OCI-M2 (cell line): ENCODE results near the gene EMILIN2.

Experiments used
- DNase-seq: peaks from one replicate; lab custom pipeline; 2025; ENCODE audit not compliant: unreplicated experiment; lab: John Stamatoyannopoulos, UW

EMILIN2 gene

GRCh38 chr18:2948038-2948437 is 101.2 kb downstream of the EMILIN2 start:
- DNase-seq: no peak

- DNase-seq: no peak
These were observed 105.8 kb downstream of the EMILIN2 start for GRCh38 chr18:2952605-2953004.

- DNase-seq: no peak
These were observed 107.3 kb downstream of the EMILIN2 start for GRCh38 chr18:2953935-2954653.

- no peak for DNase-seq
These were observed 108.3 kb downstream of the EMILIN2 start for GRCh38 chr18:2954869-2955645.

- no peak for DNase-seq
These were observed 109.2 kb downstream of the EMILIN2 start for GRCh38 chr18:2956056-2956455.

GRCh38 chr18:2958819-2959298 is 112.1 kb downstream of the EMILIN2 start:
- DNase-seq: no peak

GRCh38 chr18:2959341-2959740 is 112.5 kb downstream of the EMILIN2 start:
- no peak for DNase-seq

GRCh38 chr18:2960983-2961696 is 114.3 kb downstream of the EMILIN2 start:
- DNase-seq: no peak

- DNase-seq: no peak
These were observed 115.0 kb downstream of the EMILIN2 start for GRCh38 chr18:2961821-2962220.

- no peak for DNase-seq
These were observed 116.2 kb downstream of the EMILIN2 start for GRCh38 chr18:2963048-2963447.

GRCh38 chr18:2964361-2965010 is 117.7 kb downstream of the EMILIN2 start:
- DNase-seq: no peak
